Skeletal muscle cell (primary cell): ENCODE data around the gene SENP3.

Experiments used
- DNase-seq: peaks from one replicate; pipeline ENCODE4 v3.0.0-alpha.2; 2010; ENCODE audit warnings: low read depth
- H3K4me3 ChIP-seq: 2 replicates; pipeline ENCODE4 v1.5.1; 2011; ENCODE audit warnings: low read depth, mild to moderate bottlenecking, control low read depth, low read length, moderate library complexity

Gene SENP3

DNA sequence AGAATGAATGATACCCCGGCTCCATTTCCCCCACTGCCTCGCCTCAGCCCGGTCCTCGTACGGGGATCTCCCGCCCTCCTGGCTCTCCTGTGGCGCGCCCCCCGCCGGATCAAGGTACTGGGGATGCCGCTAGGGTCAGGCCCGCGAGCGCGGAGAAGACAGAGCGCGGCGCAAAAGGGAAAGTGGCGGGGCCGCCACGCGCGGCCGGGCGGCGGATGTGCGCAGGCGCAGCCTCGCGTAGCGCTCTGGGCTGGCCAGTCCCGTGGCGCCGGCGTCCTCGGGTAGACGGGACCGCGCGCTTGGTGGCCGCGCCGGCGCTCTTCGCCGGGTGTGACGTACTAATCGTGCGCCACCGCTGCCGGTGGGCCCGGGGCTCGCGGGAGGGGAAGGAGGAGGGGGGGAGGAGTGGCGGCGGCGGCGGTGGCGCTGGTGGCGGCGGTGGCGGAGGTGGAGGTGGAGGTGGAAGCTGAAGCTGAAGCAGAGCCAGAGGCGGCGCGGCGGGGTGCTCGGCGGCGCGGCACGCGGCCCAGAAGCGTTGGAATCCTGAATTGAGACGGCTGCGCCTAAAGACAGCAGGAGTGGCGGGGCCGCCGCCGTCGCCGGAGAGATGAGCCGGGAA lies at the start of gene SENP3:
TSS of gene SENP3 (plus strand) at position 331 of the 619 bp plus-strand sequence. CDS start 1,158 bp downstream, outside the sequence.
- H3K4me3 ChIP-seq = peak within 1 kb of the TSS; percentile 87
- peak; percentile 63 for DNase-seq

DNA sequence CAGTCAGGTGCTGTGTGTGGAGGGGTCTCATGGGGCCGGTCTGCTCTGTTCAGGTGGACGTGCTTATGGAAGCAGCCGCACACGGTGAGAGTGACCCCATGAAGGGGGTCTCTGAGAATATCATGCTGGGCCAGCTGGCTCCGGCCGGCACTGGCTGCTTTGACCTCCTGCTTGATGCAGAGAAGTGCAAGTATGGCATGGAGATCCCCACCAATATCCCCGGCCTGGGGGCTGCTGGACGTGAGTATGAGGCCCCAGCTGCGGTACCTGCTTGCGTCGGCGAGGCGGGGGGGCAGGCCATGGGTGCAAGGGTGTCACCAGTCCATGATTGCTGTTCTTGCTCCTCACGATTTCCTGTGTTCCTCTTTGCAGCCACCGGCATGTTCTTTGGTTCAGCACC lies 49.6 kb upstream of the SENP3 start:
- no peak for DNase-seq
- no peak overlapping the region for H3K4me3 ChIP-seq

DNA sequence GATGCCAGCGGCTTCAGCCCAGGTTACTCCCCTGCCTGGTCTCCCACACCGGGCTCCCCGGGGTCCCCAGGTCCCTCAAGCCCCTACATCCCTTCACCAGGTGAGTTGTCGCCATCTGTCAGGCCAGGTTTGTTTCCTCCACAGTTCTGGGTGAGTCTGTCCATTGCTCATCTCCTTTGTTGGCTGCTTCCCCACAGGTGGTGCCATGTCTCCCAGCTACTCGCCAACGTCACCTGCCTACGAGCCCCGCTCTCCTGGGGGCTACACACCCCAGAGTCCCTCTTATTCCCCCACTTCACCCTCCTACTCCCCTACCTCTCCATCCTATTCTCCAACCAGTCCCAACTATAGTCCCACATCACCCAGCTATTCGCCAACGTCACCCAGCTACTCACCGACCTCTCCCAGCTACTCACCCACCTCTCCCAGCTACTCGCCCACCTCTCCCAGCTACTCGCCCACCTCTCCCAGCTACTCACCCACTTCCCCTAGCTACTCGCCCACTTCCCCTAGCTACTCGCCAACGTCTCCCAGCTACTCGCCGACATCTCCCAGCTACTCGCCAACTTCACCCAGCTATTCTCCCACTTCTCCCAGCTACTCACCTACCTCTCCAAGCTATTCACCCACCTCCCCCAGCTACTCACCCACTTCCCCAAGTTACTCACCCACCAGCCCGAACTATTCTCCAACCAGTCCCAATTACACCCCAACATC lies 48.7 kb upstream of the SENP3 start:
- H3K4me3 ChIP-seq = no peak overlapping the region
- DNase-seq = no peak

DNA sequence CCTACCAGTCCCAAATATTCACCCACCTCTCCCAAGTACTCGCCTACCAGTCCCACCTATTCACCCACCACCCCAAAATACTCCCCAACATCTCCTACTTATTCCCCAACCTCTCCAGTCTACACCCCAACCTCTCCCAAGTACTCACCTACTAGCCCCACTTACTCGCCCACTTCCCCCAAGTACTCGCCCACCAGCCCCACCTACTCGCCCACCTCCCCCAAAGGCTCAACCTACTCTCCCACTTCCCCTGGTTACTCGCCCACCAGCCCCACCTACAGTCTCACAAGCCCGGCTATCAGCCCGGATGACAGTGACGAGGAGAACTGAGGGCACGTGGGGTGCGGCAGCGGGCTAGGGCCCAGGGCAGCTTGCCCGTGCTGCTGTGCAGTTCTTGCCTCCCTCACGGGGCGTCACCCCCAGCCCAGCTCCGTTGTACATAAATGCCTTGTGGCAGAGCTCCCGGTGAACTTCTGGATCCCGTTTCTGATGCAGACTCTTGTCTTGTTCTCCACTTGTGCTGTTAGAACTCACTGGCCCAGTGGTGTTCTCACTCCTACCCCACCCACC lies 47.8 kb upstream of the SENP3 start:
- DNase-seq = no peak
- no peak overlapping the region for H3K4me3 ChIP-seq

DNA sequence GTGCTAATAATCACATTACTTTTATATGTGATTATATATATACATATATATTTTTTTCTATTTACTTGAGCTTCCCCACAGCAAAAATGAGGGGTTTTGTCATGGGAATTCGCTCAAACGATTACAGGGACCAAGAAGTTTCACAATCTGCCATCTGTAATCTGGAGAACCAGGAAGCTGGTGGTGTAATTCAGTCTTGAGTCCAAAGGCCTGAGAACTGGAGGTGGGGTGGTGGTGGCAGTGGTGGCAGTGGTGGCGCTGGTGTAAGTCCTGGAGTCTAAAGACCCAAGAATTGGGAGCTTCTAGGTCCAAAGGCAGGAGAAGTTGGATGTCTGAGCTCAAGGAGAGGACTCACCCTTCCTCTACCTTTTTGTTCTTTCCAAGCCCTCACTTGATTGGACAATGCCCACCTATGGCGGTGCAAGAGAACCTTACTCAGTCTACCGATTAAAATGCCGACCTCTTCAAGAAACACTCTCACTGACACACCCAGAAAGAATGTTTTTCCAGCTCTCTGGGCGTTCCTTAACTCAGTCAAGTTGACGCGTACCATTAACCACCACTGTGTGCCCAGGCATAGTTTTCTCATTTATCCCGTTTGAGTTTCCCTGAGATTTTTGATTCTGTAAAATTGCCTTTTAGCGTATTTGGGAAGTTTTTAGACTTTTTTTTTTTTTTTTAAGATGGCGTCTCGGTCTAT lies 45.7 kb upstream of the SENP3 start:
- no peak overlapping the region for H3K4me3 ChIP-seq
- no peak for DNase-seq

DNA sequence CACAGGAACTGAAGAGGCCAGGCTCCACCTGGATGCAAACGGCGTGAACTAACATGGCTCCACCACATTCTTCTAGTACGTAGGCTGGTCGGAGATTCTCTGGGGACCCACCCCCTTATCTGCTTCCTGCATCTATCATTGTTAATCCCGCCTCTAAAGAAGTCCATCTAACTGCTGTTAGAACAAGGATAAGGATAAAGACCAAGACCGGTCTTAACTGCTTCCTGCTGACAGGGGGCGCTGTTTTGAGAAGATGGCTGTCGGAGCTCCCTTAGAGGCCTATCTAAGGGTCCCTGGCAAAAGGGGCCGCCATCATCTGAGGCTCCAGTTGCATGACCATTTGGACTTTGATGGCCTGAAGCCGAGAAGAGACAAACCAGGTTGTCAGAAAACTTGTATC lies 38.7 kb upstream of the SENP3 start:
- DNase-seq = no peak

DNA sequence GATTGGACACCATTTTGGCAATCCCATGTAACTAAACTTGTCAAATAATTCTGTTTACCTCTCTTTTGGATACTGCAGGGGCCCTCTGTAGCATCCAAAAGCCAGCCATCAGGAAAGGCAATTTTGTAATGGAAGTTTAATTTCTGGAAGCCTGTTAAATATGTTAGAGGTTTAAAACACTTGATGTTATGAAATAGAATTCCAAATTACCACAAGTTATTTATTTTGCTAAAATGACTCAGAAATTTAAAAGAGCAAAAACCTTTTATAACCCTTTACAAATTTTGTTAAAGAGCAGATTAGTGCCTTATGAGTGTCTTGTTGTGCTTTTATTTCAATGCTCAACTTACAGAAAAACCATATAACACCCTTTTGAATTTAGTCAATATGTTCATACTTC lies 32.9 kb upstream of the SENP3 start:
- no peak for DNase-seq
- H3K4me3 ChIP-seq = no peak overlapping the region

More for the DNA sequence above, 38.7 kb upstream of the SENP3 start:
- no peak overlapping the region for H3K4me3 ChIP-seq

DNA sequence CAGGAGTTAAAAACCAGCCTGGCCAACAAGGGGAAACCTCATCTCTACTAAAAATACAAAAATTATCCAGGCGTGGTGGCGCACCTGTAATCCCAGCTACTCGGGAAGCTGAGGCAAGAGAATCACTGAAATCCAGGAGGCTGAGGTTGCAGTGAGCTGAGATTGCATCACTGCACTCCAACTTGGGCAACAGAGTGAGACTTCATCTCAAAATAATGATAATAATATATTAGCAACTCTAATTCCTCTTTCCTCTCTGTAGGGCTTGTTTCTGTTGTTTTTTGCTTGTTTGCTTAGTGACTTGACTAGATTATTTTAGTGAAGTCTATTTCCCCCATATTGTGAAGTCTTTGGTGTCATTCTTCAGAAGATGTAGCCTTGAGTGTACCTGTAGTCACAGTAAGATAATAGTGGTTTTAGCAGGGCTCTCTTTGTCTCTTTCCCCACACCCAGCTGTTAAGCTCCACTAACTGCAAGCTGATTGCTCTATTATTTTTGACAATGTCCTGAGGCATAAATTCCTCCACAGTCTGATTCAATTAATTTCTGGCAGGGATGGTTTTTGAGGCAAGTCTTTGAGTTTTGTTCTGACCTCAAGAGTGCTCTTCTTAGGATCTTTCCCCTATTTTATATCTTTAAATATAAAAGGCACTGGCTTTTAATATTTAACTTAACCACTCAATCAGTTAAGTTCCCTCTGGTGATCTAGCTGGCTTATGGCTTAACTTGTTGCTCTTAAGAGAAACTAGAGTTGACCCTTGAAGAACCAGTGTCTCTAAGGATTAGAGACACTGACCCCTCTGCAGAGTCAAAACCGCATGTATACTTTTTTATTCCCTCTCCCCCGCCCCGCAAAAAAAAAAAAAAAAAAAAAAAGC lies 31.5 kb upstream of the SENP3 start:
- H3K4me3 ChIP-seq = no peak overlapping the region
- DNase-seq = no peak

DNA sequence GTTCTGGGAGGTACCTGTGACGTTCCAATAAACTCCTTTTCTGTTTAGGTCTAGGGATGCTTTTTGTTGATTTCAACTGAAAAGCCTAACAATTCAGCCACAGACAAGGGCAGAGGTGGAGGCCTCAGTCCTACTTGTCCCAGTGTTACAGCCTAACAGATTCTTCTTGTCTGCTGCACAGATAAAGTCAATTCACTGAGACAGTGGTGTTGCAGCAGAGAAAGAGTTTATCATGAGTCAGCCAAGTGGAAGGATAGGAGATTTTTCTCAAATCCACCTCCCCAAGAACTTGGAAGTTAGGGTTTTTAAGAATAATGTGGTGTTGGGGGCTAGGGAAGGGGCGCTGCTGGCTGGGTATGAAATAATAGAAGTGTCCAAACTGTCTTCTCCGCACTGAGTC lies 23.7 kb upstream of the SENP3 start:
- H3K4me3 ChIP-seq = no peak overlapping the region
- no peak for DNase-seq

DNA sequence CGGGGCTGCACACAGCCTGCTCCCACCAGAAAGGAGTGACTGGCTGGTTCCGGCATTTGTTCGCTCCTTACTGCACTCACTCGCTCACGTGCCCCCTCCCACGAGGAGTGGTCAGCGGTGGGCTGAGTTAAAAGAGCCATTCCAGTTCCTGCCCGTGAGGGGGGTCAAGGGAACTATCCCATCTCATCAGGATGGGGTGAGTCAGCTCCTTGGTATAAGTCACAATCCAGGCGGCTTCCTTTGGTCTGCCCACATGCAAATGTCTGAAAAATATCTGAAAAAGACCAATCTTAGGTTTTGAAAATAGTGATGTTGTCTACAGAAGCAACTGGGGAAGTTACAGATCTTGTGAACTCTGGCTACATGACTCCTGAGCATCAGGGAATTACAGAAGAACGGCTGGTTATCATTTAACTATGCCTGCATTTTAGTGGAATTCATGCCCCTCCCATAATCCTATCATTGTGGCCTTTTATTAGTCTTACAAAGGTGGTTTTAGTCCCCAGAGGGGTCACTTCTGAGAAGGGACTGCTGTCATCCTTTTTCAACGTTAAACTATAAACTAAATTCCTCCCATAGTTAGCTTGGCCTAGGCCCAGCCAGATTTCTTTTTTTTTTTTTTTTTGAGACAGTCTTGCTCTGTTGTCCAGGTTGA lies 22.7 kb upstream of the SENP3 start:
- H3K4me3 ChIP-seq = no peak overlapping the region
- no peak for DNase-seq

DNA sequence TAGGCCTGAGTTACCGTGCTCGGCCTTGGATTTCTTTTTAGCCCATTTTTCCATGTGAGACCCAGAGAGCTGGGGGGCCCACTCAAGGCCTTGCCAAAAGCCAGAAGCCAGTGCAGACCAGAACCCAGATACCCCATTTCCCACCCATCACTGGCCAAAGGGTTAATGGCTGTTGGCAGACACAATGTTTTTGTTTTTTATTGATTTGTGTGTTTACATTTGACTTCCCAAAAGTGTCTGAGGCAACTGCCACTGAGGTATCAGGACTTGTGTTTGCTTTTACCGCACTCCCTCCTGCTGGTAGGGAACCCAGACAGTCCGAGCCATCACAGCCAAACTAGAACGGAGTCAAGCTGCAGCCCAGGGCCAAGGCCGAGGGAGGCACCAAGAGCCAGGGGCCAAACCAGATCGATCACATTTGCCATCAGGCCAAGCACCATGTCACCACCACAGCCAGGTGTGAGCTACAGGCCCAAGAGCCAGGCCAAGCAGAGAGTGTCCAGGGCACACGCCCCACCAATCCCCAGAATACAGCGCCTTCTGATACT lies 20.6 kb upstream of the SENP3 start:
- DNase-seq = no peak
- H3K4me3 ChIP-seq = no peak overlapping the region

DNA sequence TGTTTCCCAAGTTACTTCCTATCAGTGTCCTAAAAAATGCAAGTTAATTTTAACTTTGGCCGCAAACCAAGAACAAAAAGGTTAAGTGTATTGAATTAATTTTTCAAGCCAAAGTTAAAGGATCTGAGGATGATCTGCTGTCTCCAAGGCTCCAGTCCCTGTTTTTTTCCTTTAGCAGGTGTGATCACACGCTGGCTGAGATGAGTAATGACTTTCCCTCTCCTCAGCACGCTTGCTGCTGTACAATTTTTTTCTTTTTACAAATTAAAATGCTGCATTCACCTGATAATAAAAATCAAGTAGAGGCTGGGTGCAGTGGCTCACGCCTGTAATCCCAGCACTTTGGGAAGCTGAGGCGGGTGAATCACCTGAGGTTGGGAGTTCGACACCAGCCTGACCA lies 16.8 kb upstream of the SENP3 start:
- H3K4me3 ChIP-seq = no peak overlapping the region
- DNase-seq = no peak

DNA sequence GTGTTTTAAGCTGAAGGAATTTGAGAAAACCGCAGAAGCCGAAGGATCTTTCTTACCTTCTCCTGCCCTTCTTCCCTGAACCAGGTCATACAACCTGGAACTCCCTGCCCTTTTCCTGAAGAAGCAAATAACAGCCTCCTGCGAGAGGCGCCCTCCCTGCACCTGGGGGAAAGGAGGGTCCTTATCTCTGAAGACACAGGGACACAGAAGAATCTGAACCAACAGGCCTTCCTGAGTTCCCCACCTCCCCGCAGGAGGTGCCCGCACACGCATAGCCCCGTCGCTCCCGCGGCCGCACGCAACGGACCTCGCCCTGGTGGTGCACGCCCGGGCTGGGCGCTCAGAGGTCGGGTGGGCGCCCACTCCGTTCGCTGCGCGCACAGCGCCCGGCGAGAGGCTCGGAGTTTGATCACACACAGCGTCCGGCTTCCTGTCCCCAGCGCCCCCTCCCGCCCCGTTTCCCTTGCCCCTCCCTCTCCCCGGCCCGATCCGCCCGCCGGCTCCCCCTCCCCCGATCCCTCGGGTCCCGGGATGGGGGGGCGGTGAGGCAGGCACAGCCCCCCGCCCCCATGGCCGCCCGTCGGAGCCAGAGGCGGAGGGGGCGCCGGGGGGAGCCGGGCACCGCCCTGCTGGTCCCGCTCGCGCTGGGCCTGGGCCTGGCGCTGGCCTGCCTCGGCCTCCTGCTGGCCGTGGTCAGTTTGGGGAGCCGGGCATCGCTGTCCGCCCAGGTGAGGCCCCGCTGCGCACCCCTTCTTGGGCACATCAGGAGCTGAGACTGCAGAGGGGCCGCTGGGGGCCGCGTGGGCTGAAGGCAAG lies 12.9 kb upstream of the SENP3 start, which contains the start of gene TNFSF12:
TSS of gene TNFSF12 (plus strand) at position 474 of the 816 bp plus-strand sequence. CDS start at position 570, 96 bp downstream.
- peak within 1 kb of the TSS; percentile 53 for H3K4me3 ChIP-seq
- DNase-seq = no peak

DNA sequence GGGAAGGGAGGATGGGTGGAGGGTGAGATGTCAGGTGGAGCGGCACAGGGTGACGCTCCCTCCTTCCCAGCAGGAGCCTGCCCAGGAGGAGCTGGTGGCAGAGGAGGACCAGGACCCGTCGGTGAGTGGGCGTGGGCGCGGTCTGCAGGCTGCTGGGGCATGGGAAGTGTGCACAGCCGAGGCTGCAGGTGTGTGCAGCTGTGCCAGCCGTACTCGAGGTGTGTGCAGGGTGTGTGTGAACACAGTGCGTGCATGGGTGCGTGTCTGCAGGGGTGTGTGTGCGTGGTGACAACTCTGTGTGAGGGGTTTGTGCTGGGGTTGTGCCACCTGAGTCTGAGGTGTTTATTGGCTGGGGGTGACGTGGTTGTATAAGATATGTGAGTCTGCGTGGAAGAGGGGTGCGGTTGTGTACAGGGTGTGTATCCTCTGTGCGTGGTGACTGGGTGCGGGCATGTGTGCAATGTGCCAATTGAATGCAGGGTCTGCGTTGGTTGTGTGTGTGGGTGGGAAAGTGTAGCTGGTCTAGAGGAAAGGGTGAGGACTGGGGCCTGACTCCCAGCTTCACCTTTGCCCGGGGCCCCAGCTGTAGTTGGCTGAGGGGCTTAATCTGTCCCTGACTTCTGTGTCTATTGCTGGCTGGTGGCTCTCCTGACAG lies 12.2 kb upstream of the SENP3 start:
- peak overlapping the region; percentile 53 for H3K4me3 ChIP-seq
- DNase-seq = no peak

DNA sequence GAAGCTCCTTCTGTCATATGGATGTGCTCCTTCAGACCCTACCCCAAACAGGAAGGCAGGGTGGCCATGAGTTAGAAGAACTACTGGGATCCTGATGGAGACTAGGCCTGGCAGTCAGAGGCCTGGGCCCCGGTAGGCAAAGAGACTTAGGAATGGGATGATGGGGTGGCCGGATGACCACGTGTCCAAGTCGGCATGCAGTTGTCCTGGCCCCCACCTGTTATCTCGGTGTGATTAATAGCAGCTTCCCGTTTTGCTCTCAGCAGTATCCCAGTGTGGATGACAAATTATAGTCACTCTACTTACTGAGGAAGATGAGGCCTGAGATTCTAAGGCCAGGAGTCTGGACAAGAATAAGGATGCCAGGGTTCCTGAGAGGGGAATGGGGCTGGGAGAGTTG lies 11.4 kb upstream of the SENP3 start:
- H3K4me3 ChIP-seq = no peak overlapping the region
- DNase-seq = no peak

DNA sequence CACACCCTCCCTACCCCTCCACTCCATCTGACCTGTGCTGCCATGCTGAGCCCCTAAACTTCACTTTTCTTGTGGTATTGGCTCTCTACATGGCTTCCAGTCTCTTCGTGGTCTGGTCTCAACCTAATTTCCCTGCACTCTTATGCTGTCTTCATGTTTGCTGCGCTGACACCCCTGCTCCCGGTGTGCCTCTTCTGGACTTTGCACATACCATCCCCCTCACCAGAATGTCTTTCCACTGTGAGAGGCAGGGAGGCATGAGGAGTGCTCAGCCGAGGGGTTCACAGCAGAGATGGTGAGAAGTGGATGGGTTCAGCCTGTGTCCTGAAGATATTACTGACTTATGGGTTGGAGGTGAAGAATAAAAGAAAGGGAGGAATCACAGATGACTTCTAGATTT lies 10.3 kb upstream of the SENP3 start:
- no peak overlapping the region for H3K4me3 ChIP-seq
- no peak for DNase-seq

DNA sequence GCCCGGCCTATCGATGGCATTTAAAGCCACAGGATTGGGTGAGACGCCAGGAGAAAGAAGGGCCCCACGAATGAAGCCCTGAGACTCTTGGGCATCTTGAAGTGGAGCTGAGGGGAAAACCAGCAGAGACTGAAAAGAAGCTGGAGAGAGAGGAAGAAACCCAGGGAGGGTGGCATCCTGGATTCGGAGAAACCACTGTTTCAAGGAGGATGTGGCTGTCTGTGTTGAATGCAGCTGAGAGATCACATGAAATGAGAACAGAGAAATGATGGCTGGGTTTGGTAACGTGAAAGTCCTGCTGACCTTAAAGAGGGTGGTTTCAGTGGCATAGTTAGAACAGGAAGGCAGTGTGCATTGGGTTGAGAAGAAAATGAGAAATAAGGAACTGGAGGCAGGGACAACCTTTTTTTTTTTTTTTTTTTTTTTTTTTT lies 9.1 kb upstream of the SENP3 start:
- no peak for DNase-seq
- H3K4me3 ChIP-seq = no peak overlapping the region
